GM23338 (cell line): ENCODE data around the gene TBC1D14.
A peak's percentile ranks its signal among the peaks of the same experiment; 100 is the strongest.

Source experiments
- EZH2 ChIP-seq: fragments of 200-600 bp; sonication (generic); IDR thresholded peaks from one replicate; pipeline ENCODE4 v1.8.0; 2017; ENCODE audit warnings: antibody characterized with exemption, mild to moderate bottlenecking, low read depth; ENCODE audit not compliant: unreplicated experiment
- EZH2phosphoT487 ChIP-seq: fragments of 200-600 bp; sonication (generic); IDR thresholded peaks from one replicate; pipeline ENCODE4 v1.8.1; 2018; ENCODE audit warnings: antibody characterized with exemption; ENCODE audit not compliant: unreplicated experiment
- NANOG ChIP-seq: IDR thresholded peaks from 2 replicates; pipeline ENCODE4 v1.6.1; 2016; ENCODE audit warnings: antibody characterized with exemption, borderline replicate concordance
- POLR2AphosphoS5 ChIP-seq: IDR thresholded peaks from 2 replicates; pipeline ENCODE4 v1.6.1; 2016; ENCODE audit warnings: antibody characterized with exemption, low read depth
- ZNF114 ChIP-seq: fragments of 250-450 bp; sonication (Bioruptor Pico); IDR thresholded peaks from 2 replicates; pipeline ENCODE4 v1.5.0; 2020; ENCODE audit warnings: mild to moderate bottlenecking, moderate library complexity
- TF ChIP-seq, protein P1 (sequence below), 2 experiments: fragments of 200-600 bp in 1 of 2; sonication (generic) in 1 of 2; conservative IDR thresholded peaks; 2 replicates each; pipeline versions ENCODE4 v1.5.1 to v1.6.1; 2016 to 2017; ENCODE audit warnings: antibody characterized with exemption in 2 of 2, low read depth in 2 of 2, mild to moderate bottlenecking in 2 of 2, moderate library complexity in 1 of 2
- TF ChIP-seq, protein P2 (sequence below): IDR thresholded peaks from one replicate; pipeline ENCODE4 v1.6.1; 2018; ENCODE audit warnings: antibody characterized with exemption; ENCODE audit not compliant: unreplicated experiment
- TF ChIP-seq, protein P3 (sequence below): IDR thresholded peaks from 2 replicates; pipeline ENCODE4 v1.6.1; 2016; ENCODE audit warnings: antibody characterized with exemption

DNA sequence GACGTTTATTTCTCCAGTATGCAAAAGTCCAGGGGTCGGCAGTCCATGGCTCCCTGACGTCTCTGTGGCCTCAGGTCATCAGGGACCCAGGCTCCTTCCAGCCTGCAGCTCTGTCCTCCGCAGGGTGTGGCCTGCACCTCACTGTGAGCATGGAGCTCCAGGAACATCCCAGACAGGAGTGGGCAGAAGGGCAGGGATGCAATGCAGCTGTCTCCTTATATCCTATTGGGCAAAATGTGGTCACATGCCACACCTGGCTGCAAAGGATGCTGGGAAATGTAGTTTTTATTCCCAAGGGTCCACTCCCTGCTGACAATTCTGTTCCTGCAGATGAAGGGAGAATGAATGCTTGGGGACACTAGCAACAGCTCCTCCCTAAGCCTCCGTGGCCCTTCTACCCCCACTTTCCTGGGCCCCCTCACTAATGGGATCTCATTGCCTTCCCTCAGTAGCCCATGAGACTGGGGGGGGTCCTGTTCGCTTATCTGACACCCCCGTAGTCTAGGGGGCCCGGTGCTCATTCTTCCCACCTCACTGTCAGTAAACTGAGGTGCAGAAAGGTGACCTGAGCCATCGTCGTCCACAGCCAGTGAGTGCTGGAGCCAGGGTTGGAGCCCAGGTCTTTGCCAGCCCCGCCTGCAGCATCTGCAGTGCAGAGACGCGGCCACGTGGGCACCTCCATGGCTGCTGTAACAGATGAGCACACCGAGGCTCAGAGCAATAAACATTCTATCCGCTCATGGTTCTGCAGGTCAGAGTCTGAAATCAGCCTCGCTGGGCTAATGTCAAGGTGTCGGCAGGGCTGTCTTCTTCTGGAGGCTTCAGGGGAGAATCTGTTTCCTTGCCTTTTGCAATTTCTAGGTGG lies 164.1 kb downstream of the TBC1D14 start:
- TF ChIP-seq, protein P1, sequence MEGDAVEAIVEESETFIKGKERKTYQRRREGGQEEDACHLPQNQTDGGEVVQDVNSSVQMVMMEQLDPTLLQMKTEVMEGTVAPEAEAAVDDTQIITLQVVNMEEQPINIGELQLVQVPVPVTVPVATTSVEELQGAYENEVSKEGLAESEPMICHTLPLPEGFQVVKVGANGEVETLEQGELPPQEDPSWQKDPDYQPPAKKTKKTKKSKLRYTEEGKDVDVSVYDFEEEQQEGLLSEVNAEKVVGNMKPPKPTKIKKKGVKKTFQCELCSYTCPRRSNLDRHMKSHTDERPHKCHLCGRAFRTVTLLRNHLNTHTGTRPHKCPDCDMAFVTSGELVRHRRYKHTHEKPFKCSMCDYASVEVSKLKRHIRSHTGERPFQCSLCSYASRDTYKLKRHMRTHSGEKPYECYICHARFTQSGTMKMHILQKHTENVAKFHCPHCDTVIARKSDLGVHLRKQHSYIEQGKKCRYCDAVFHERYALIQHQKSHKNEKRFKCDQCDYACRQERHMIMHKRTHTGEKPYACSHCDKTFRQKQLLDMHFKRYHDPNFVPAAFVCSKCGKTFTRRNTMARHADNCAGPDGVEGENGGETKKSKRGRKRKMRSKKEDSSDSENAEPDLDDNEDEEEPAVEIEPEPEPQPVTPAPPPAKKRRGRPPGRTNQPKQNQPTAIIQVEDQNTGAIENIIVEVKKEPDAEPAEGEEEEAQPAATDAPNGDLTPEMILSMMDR (conservative IDR thresholded peaks at IDR 0.05; ENCODE audit: low read depth in 2 of 2), result no peak
- TF ChIP-seq POLR2AphosphoS5 (no peak), EZH2 (no peak), ZNF114 (CRISPR knock-in tag) (no peak), EZH2phosphoT487 (no peak), NANOG (no peak)
- TF ChIP-seq, protein P2, sequence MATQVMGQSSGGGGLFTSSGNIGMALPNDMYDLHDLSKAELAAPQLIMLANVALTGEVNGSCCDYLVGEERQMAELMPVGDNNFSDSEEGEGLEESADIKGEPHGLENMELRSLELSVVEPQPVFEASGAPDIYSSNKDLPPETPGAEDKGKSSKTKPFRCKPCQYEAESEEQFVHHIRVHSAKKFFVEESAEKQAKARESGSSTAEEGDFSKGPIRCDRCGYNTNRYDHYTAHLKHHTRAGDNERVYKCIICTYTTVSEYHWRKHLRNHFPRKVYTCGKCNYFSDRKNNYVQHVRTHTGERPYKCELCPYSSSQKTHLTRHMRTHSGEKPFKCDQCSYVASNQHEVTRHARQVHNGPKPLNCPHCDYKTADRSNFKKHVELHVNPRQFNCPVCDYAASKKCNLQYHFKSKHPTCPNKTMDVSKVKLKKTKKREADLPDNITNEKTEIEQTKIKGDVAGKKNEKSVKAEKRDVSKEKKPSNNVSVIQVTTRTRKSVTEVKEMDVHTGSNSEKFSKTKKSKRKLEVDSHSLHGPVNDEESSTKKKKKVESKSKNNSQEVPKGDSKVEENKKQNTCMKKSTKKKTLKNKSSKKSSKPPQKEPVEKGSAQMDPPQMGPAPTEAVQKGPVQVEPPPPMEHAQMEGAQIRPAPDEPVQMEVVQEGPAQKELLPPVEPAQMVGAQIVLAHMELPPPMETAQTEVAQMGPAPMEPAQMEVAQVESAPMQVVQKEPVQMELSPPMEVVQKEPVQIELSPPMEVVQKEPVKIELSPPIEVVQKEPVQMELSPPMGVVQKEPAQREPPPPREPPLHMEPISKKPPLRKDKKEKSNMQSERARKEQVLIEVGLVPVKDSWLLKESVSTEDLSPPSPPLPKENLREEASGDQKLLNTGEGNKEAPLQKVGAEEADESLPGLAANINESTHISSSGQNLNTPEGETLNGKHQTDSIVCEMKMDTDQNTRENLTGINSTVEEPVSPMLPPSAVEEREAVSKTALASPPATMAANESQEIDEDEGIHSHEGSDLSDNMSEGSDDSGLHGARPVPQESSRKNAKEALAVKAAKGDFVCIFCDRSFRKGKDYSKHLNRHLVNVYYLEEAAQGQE, result no peak
- TF ChIP-seq, protein P3, sequence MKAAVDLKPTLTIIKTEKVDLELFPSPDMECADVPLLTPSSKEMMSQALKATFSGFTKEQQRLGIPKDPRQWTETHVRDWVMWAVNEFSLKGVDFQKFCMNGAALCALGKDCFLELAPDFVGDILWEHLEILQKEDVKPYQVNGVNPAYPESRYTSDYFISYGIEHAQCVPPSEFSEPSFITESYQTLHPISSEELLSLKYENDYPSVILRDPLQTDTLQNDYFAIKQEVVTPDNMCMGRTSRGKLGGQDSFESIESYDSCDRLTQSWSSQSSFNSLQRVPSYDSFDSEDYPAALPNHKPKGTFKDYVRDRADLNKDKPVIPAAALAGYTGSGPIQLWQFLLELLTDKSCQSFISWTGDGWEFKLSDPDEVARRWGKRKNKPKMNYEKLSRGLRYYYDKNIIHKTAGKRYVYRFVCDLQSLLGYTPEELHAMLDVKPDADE, result peak; percentile 84
